BLaER1 (cell line): ENCODE data around the gene KRT33B.
"Not testable (repeated sequence)": the region's sequence is repeated elsewhere in the genome, so short reads cannot be mapped to it uniquely, and the experiment has no call there.

Source experiments
- H3K27ac ChIP-seq: shearing (Covaris generic); formaldehyde crosslinking; 2 replicates; pipeline ENCODE4 v1.8.1; 2022
- H3K27me3 ChIP-seq: shearing (Covaris generic); formaldehyde crosslinking; 2 replicates; pipeline ENCODE4 v1.8.1; 2022
- H3K36me3 ChIP-seq: shearing (Covaris generic); formaldehyde crosslinking; 2 replicates; pipeline ENCODE4 v1.8.1; 2022
- H3K4me1 ChIP-seq: shearing (Covaris generic); formaldehyde crosslinking; 2 replicates; pipeline ENCODE4 v1.8.1; 2022
- H3K4me2 ChIP-seq: shearing (Covaris generic); formaldehyde crosslinking; 2 replicates; pipeline ENCODE4 v1.8.1; 2022
- H3K4me3 ChIP-seq: shearing (Covaris generic); formaldehyde crosslinking; 2 replicates; pipeline ENCODE4 v1.8.1; 2022
- H3K9ac ChIP-seq: shearing (Covaris generic); formaldehyde crosslinking; 2 replicates; pipeline ENCODE4 v1.8.1; 2022
- H3K9me3 ChIP-seq: shearing (Covaris generic); formaldehyde crosslinking; 2 replicates; pipeline ENCODE4 v1.8.1; 2022
- H4K20me1 ChIP-seq: shearing (Covaris generic); formaldehyde crosslinking; 2 replicates; pipeline ENCODE4 v1.8.1; 2022
- Cebpa-rat ChIP-seq: shearing (Covaris generic); IDR thresholded peaks from 2 replicates; pipeline ENCODE4 v1.8.1; 2022

The KRT33B gene

GRCh38 chr17:41347869-41348760 lies 21.5 kb downstream of the KRT33B start:
- Histone ChIP-seq H3K9ac (no peak overlapping the region), H3K9me3 (peaks cover 10% of the 10 kb centered on the region), H3K27me3 (no peaks in the 10 kb centered on the region), H3K4me3 (no peak overlapping the region), H3K36me3 (no peaks in the 10 kb centered on the region), H3K27ac (no peak overlapping the region), H3K4me2 (no peak overlapping the region), H4K20me1 (no peaks in the 10 kb centered on the region), H3K4me1 (no peaks in the 10 kb centered on the region)
- TF ChIP-seq Cebpa-rat: no peak

- not testable (repeated sequence) for H3K4me2 ChIP-seq, H3K27ac ChIP-seq
These were observed 23.2 kb downstream of the KRT33B start for GRCh38 chr17:41346421-41346820.

GRCh38 chr17:41345992-41346391 lies 23.6 kb downstream of the KRT33B start:
- Histone ChIP-seq H3K4me2 (no peak overlapping the region), H3K4me1 (no peaks in the 10 kb centered on the region), H4K20me1 (no peaks in the 10 kb centered on the region), H3K27me3 (no peaks in the 10 kb centered on the region), H3K9ac (no peak overlapping the region), H3K9me3 (peaks cover 31% of the 10 kb centered on the region), H3K27ac (no peak overlapping the region), H3K4me3 (no peak overlapping the region), H3K36me3 (no peaks in the 10 kb centered on the region)
- TF ChIP-seq Cebpa-rat: no peak

More at GRCh38 chr17:41346421-41346820, 23.2 kb downstream of the KRT33B start:
- H4K20me1 ChIP-seq, H3K9ac ChIP-seq, H3K4me3 ChIP-seq, H3K36me3 ChIP-seq, H3K4me1 ChIP-seq, H3K27me3 ChIP-seq: not testable (repeated sequence)
- H3K9me3 ChIP-seq: peaks cover 27% of the 10 kb centered on the region

GRCh38 chr17:41343029-41343428 lies 26.6 kb downstream of the KRT33B start:
- Histone ChIP-seq H3K9ac (no peak overlapping the region), H3K4me2 (no peak overlapping the region), H3K27ac (no peak overlapping the region), H4K20me1 (no peaks in the 10 kb centered on the region), H3K4me3 (no peak overlapping the region), H3K27me3 (no peaks in the 10 kb centered on the region), H3K9me3 (peaks cover 34% of the 10 kb centered on the region), H3K36me3 (no peaks in the 10 kb centered on the region), H3K4me1 (peaks cover 18% of the 10 kb centered on the region; the same call in 1 of the 2 replicates)
- no peak for TF ChIP-seq Cebpa-rat

- H3K9me3 ChIP-seq: peaks cover 34% of the 10 kb centered on the region
- H3K9ac ChIP-seq: no peak overlapping the region
- no peak for TF ChIP-seq Cebpa-rat
- H3K4me1 ChIP-seq: peaks cover 18% of the 10 kb centered on the region; the same call in 1 of the 2 replicates
- H3K27me3 ChIP-seq: no peaks in the 10 kb centered on the region
- H4K20me1 ChIP-seq: no peaks in the 10 kb centered on the region
- H3K4me2 ChIP-seq: no peak overlapping the region
- no peak overlapping the region for H3K27ac ChIP-seq
- no peaks in the 10 kb centered on the region for H3K36me3 ChIP-seq
- no peak overlapping the region for H3K4me3 ChIP-seq
These were observed 28.4 kb downstream of the KRT33B start for GRCh38 chr17:41340934-41341861.

- peak overlapping the region; percentile 6; the same call in 1 of the 2 replicates for H3K4me2 ChIP-seq
- TF ChIP-seq Cebpa-rat: no peak
- H3K4me3 ChIP-seq: no peak overlapping the region
- peaks cover 18% of the 10 kb centered on the region; the same call in 1 of the 2 replicates for H3K4me1 ChIP-seq
- H3K27me3 ChIP-seq: no peaks in the 10 kb centered on the region
- peaks cover 34% of the 10 kb centered on the region for H3K9me3 ChIP-seq
- no peak overlapping the region for H3K27ac ChIP-seq
- no peaks in the 10 kb centered on the region for H3K36me3 ChIP-seq
- no peak overlapping the region for H3K9ac ChIP-seq
- no peaks in the 10 kb centered on the region for H4K20me1 ChIP-seq
These were observed 29.1 kb downstream of the KRT33B start for GRCh38 chr17:41340494-41340893.

- Histone ChIP-seq H3K9ac (no peak overlapping the region), H3K27me3 (no peaks in the 10 kb centered on the region), H3K36me3 (no peaks in the 10 kb centered on the region), H3K9me3 (peaks cover 34% of the 10 kb centered on the region), H3K4me2 (peak overlapping the region; percentile 6; the same call in 1 of the 2 replicates), H4K20me1 (no peaks in the 10 kb centered on the region), H3K27ac (no peak overlapping the region), H3K4me1 (peaks cover 20% of the 10 kb centered on the region), H3K4me3 (no peak overlapping the region)
- TF ChIP-seq Cebpa-rat: no peak
These were observed 29.9 kb downstream of the KRT33B start for GRCh38 chr17:41339571-41340172.

GRCh38 chr17:41338961-41339485 lies 30.6 kb downstream of the KRT33B start:
- Histone ChIP-seq H3K27ac (no peak overlapping the region), H3K9me3 (peaks cover 31% of the 10 kb centered on the region), H4K20me1 (no peaks in the 10 kb centered on the region), H3K4me1 (peaks cover 26% of the 10 kb centered on the region), H3K4me2 (peak overlapping the region; percentile 6; the same call in 1 of the 2 replicates), H3K4me3 (no peak overlapping the region), H3K36me3 (no peaks in the 10 kb centered on the region), H3K27me3 (no peaks in the 10 kb centered on the region), H3K9ac (no peak overlapping the region)
- TF ChIP-seq Cebpa-rat: no peak

GRCh38 chr17:41335747-41336146 lies 33.9 kb downstream of the KRT33B start:
- TF ChIP-seq Cebpa-rat: no peak

More at GRCh38 chr17:41335747-41336146, 33.9 kb downstream of the KRT33B start:
- no peak overlapping the region for H3K4me2 ChIP-seq
- no peak overlapping the region for H3K9ac ChIP-seq
- no peaks in the 10 kb centered on the region for H3K36me3 ChIP-seq
- no peaks in the 10 kb centered on the region for H4K20me1 ChIP-seq
- no peaks in the 10 kb centered on the region for H3K27me3 ChIP-seq
- peaks cover 31% of the 10 kb centered on the region for H3K4me1 ChIP-seq
- no peak overlapping the region for H3K27ac ChIP-seq
- H3K9me3 ChIP-seq: 0 out of 2 replicates have a peak, but pooled peaks cover under 1% of the 10 kb centered on the region
- no peak overlapping the region for H3K4me3 ChIP-seq
